Suprapubic skin (tissue), 3 donors: Measurements from ENCODE around the gene SFXN5.

Source experiments
- CTCF ChIP-seq, 2 donors: fragments of 200-600 bp in 1 of 2; fragments of 450-650 bp in 1 of 2; sonication (generic) in 1 of 2; IDR thresholded peaks; one replicate each; pipeline ENCODE4 v1.5.1; 2016 to 2019; ENCODE audit warnings: antibody characterized with exemption in 2 of 2, mild to moderate bottlenecking in 1 of 2, moderate library complexity in 1 of 2
- EP300 ChIP-seq: sonication (generic); formaldehyde crosslinking; IDR thresholded peaks from one replicate; pipeline ENCODE4 v1.6.1; 2017; ENCODE audit warnings: antibody characterized with exemption
- POLR2A ChIP-seq, 2 donors: fragments of 450-650 bp; IDR thresholded peaks; one replicate each; pipeline ENCODE4 v1.6.1; 2017; ENCODE audit warnings: antibody characterized with exemption in 2 of 2, mild to moderate bottlenecking in 2 of 2, moderate library complexity in 2 of 2

- TF ChIP-seq POLR2A (IDR thresholded peaks at IDR 0.05): no peak
- TF ChIP-seq CTCF (IDR thresholded peaks at IDR 0.05): no peak
- TF ChIP-seq EP300: no peak
Measured at GRCh38 chr2:72925328-72925943, 146.1 kb downstream of the SFXN5 start.
